Panc1 (cell line): ENCODE data around the gene TANGO2.

Experiments
- CTCF ChIP-seq: fragments of 450-650 bp; IDR thresholded peaks from 2 replicates; pipeline ENCODE4 v1.5.1; 2017; ENCODE audit warnings: mild to moderate bottlenecking
- POLR2AphosphoS5 ChIP-seq: IDR thresholded peaks from 2 replicates; pipeline ENCODE4 v1.6.1; 2012; ENCODE audit warnings: mild to moderate bottlenecking, low read depth, low read length, moderate library complexity
- REST ChIP-seq, 2 experiments: IDR thresholded peaks; 2 replicates each; pipeline ENCODE4 v1.6.1; 2011 to 2012; ENCODE audit warnings: low read depth in 2 of 2, control low read depth in 1 of 2, low read length in 1 of 2, mild to moderate bottlenecking in 1 of 2, moderate library complexity in 1 of 2; ENCODE audit not compliant: insufficient read depth in 1 of 2
- SIN3A ChIP-seq: IDR thresholded peaks from 2 replicates; pipeline ENCODE4 v1.6.1; 2012; ENCODE audit warnings: low read depth, mild to moderate bottlenecking, low read length, moderate library complexity, borderline replicate concordance; ENCODE audit not compliant: insufficient read depth
- TCF7L2 ChIP-seq: IDR thresholded peaks from 2 replicates; pipeline ENCODE4 v1.6.1; 2011; ENCODE audit warnings: mild to moderate bottlenecking, low read depth, low read length, inconsistent platforms

- TF ChIP-seq CTCF = no peak
- TF ChIP-seq SIN3A = no peak
- no peak for TF ChIP-seq POLR2AphosphoS5
- TF ChIP-seq TCF7L2 = no peak
- TF ChIP-seq REST (IDR thresholded peaks at IDR 0.05; ENCODE audit: insufficient read depth in 1 of 2, low read depth in 2 of 2, low read length in 1 of 2) = no peak
Observed at GRCh38 chr22:20056161-20056560, 35.3 kb downstream of the TANGO2 start.
